Smooth muscle cell of the brain vasculature (primary cell): ENCODE measurements around the gene PSMD12.
"Not testable (repeated sequence)": the region's sequence is repeated elsewhere in the genome, so short reads cannot be mapped to it uniquely, and the experiment has no call there.

ENCODE experiments used
- DNase-seq: peaks from one replicate; pipeline ENCODE4 v3.0.0-alpha.2; 2012; ENCODE audit warnings: low read depth, low spot score

Gene PSMD12

GRCh38 chr17:67366193-67367157, at the start of gene PSMD12:
Gene PSMD12 (minus strand): TSS chr17:67366577. CDS start chr17:67366519, 58 bp downstream.
- no peak for DNase-seq

- no peak for DNase-seq
Observed at GRCh38 chr17:67415291-67415690, 48.9 kb upstream of the PSMD12 start.

- DNase-seq = no peak
Observed at GRCh38 chr17:67414559-67414958, 48.2 kb upstream of the PSMD12 start.

GRCh38 chr17:67414130-67414529, 47.8 kb upstream of the PSMD12 start:
- DNase-seq = no peak

GRCh38 chr17:67413388-67413787, 47.0 kb upstream of the PSMD12 start:
- no peak for DNase-seq

GRCh38 chr17:67412941-67413340, 46.6 kb upstream of the PSMD12 start:
- no peak for DNase-seq

GRCh38 chr17:67412032-67412431, 45.7 kb upstream of the PSMD12 start:
- no peak for DNase-seq

- DNase-seq = no peak
Observed at GRCh38 chr17:67411397-67411796, 45.0 kb upstream of the PSMD12 start.

GRCh38 chr17:67408455-67408830, 42.1 kb upstream of the PSMD12 start:
- not testable (repeated sequence) for DNase-seq

GRCh38 chr17:67403483-67403882, 37.1 kb upstream of the PSMD12 start:
- no peak for DNase-seq

- DNase-seq = no peak
Observed at GRCh38 chr17:67403065-67403464, 36.7 kb upstream of the PSMD12 start.

- no peak for DNase-seq
Observed at GRCh38 chr17:67401598-67402504, 35.5 kb upstream of the PSMD12 start.

- no peak for DNase-seq
Observed at GRCh38 chr17:67401106-67401505, 34.7 kb upstream of the PSMD12 start.

GRCh38 chr17:67400193-67400592, 33.8 kb upstream of the PSMD12 start:
- no peak for DNase-seq

GRCh38 chr17:67399676-67400075, 33.3 kb upstream of the PSMD12 start:
- no peak for DNase-seq

- no peak for DNase-seq
Observed at GRCh38 chr17:67393809-67394397, 27.5 kb upstream of the PSMD12 start.

- DNase-seq = no peak
Observed at GRCh38 chr17:67392111-67392510, 25.7 kb upstream of the PSMD12 start.

GRCh38 chr17:67390646-67391361, 24.4 kb upstream of the PSMD12 start:
- DNase-seq = no peak

- DNase-seq = no peak
Observed at GRCh38 chr17:67390006-67390645, 23.7 kb upstream of the PSMD12 start.

- no peak for DNase-seq
Observed at GRCh38 chr17:67388986-67389385, 22.6 kb upstream of the PSMD12 start.

GRCh38 chr17:67388536-67388935, 22.2 kb upstream of the PSMD12 start:
- not testable (repeated sequence) for DNase-seq
